ENCODE results near the gene OLFM2.
"Not testable (repeated sequence)": the region's sequence is repeated elsewhere in the genome, so short reads cannot be mapped to it uniquely, and the experiment has no call there.

The OLFM2 gene

GRCh38 chr19:9834726-9835506, 101.4 kb downstream of the OLFM2 start, which contains the start of gene PIN1:
Gene PIN1, plus strand, starts transcription at chr19:9835318. Its CDS starts 27 bp downstream, at chr19:9835345.
- DNase-seq (ENCODE audit: low read depth in 2 of 2), result peak; percentile 99

GRCh38 chr19:9834307-9834725, 102.0 kb downstream of the OLFM2 start:
- no peak for DNase-seq (ENCODE audit: low read depth in 2 of 2)

GRCh38 chr19:9828551-9829063, 107.7 kb downstream of the OLFM2 start:
- no peak for DNase-seq (ENCODE audit: low read depth in 2 of 2)

GRCh38 chr19:9827289-9828238, 108.8 kb downstream of the OLFM2 start, which contains the start of gene UBL5:
Gene UBL5, plus strand, starts transcription at chr19:9827918. Its CDS starts 420 bp downstream, at chr19:9828338.
- peak; percentile 77 to 84 for DNase-seq (ENCODE audit: low read depth in 2 of 2)

GRCh38 chr19:9823816-9824215, 112.5 kb downstream of the OLFM2 start:
- DNase-seq (ENCODE audit: low read depth in 2 of 2), result no peak

GRCh38 chr19:9820034-9820433, 116.3 kb downstream of the OLFM2 start:
- DNase-seq (ENCODE audit: low read depth in 2 of 2), result not testable (repeated sequence)

- DNase-seq (ENCODE audit: low read depth in 2 of 2), result no peak
These were observed 116.8 kb downstream of the OLFM2 start for GRCh38 chr19:9819596-9819909.

GRCh38 chr19:9818734-9819595, 117.3 kb downstream of the OLFM2 start, which contains the start of gene FBXL12:
Gene FBXL12, minus strand, starts transcription at chr19:9819079. Its CDS starts 266 bp downstream, at chr19:9818813.
- peak; percentile 100 for DNase-seq (ENCODE audit: low read depth in 2 of 2)

GRCh38 chr19:9818175-9818733, 118.1 kb downstream of the OLFM2 start:
- DNase-seq (ENCODE audit: low read depth in 2 of 2), result no peak

GRCh38 chr19:9811139-9811538, 125.2 kb downstream of the OLFM2 start:
- no peak for DNase-seq (ENCODE audit: low read depth in 2 of 2)

GRCh38 chr19:9808855-9809824, 127.2 kb downstream of the OLFM2 start:
- DNase-seq (ENCODE audit: low read depth in 2 of 2), result no peak

- no peak for DNase-seq (ENCODE audit: low read depth in 2 of 2)
These were observed 129.5 kb downstream of the OLFM2 start for GRCh38 chr19:9806803-9807202.

Measured in stimulated activated CD4-positive, alpha-beta T cell treated with anti-CD3 and anti-CD28 coated beads, Interleukin-4, amount 100 ng/mL, for 48 hours (primary cell).